T-helper 2 cell (primary cell): Measurements from ENCODE around the gene C1QTNF8.

ENCODE experiments used
- DNase-seq, 5 experiments: peaks; one replicate each; pipeline versions ENCODE4 v3.0.0 to v3.0.0-alpha.2; 2012 to 2022

Gene C1QTNF8

DNA sequence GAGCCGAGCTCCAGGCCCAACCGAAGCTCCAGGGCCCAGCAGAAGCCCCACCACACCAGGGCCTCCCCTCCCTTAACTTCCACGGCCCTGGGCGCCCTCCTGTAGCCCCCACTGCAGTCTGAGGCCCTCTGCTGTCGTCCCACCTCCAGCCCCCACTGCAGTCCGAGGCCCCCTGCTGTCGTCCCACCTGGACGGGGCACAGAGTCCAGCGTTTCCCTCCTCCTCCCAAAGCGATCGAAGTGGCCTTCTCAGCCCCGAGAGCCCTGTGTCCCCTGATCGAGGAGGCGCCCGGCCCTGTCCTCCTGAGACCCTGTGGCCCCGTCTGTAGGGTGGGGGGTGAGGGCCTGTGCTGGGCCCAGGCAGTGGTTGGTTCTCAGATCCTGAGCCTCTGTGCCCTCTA is 31.1 kb upstream of the C1QTNF8 start:
- no peak for DNase-seq

- no peak for DNase-seq
These were observed 30.5 kb upstream of the C1QTNF8 start for GRCh38 chr16:1126586-1126985.

DNA sequence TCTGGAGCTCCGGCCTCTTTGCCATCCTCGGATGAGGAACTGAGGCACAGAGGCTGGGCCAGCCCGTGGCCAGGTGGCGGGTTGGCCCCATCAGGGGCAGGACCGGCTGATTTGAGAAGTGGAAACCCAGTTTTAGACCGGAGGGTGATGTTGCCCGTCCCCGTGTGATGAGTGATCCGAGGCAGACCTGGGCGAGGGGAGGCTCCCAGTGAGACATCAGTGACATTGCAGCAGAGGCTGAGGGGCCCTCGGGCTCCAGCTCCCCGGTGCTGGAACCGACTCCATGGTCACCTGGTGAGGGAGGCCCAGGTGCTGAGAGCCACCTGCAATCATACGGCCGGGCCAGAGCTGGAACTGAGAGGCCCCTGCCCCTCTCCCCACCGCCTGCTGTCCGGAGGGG is 30.0 kb upstream of the C1QTNF8 start:
- no peak for DNase-seq

- DNase-seq: peak in 2 of 5 experiments; percentile 22 to 28
These were observed 29.4 kb upstream of the C1QTNF8 start for GRCh38 chr16:1125471-1125870.

DNA sequence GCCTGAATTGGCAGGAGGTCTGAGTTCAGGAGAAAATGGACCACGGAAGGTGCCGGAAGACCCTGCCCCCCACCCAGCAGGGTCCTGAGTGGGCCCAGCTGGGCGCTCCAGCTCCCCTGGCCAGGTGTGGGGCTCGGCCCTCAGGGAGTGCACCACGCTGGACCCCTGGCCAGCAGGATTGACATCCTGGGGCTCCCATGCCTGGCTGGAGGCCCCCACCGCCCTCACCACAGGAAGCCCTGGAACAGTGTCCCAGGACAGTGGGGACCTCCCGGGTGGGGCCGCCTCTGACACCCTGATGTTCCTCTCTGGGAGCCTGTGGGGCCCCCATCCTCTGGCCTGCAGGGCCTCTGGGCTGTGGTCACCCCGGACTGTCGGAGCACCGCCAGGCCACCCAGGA is 28.8 kb upstream of the C1QTNF8 start:
- DNase-seq: no peak

- no peak for DNase-seq
These were observed 28.2 kb upstream of the C1QTNF8 start for GRCh38 chr16:1124291-1124690.

DNA sequence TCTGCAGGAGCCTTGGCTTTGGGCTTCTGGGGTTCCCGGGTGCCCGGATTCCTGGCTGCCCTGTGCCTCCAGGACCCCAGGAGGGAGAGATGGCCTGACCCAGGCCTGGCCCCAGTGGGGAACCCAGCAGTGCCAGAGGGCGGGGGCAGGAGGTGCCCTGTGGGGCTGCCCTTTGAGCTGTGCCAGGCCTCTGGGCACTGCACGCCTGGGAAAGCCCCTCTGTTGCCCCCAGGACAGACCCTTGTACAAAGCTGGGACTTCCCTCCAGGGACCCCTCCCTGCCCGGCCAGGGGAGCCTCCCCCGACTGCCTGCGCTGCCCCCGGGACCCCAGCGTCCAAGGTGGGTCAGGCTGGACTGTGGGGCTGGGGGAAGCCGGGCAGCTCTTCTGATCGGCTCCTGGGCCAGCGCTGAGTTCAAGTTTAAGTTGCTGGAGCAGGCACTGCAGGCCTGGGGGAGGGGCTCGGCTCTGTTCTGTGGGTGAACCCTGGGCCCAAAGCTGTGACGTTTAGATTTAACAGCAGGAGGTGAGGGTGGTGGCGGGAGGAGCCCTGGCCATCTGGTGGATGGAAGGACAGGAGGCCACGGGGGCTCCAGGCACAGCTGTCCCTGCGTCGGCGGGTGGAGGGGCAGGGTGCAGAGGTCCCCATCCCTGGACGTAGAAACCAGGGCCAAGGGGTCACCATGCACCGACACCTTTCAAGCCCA is 27.6 kb upstream of the C1QTNF8 start:
- DNase-seq: no peak

DNA sequence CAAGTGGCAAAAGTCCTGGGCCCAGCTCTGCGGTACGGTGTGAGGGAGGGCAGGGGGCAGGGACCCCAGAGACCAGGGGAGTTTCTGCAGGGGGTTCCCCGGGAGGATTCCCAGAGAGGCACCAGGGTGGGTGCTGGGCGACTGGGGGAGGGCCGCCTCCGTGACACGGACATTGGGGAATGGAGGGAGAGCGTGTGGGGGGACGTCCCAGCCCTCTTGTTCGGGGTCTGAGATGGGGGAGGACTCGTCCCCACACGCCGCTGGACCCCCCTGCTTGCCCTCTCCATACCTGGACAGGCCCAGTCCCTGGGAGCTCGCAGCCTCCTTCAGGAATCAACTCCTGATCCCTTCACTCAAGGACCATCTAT is 26.3 kb upstream of the C1QTNF8 start:
- DNase-seq: no peak

- no peak for DNase-seq
These were observed 25.8 kb upstream of the C1QTNF8 start for GRCh38 chr16:1121601-1122397.

GRCh38 chr16:1121009-1121408 is 25.0 kb upstream of the C1QTNF8 start:
- no peak for DNase-seq

- DNase-seq: no peak
These were observed 24.5 kb upstream of the C1QTNF8 start for GRCh38 chr16:1120577-1120941.

DNA sequence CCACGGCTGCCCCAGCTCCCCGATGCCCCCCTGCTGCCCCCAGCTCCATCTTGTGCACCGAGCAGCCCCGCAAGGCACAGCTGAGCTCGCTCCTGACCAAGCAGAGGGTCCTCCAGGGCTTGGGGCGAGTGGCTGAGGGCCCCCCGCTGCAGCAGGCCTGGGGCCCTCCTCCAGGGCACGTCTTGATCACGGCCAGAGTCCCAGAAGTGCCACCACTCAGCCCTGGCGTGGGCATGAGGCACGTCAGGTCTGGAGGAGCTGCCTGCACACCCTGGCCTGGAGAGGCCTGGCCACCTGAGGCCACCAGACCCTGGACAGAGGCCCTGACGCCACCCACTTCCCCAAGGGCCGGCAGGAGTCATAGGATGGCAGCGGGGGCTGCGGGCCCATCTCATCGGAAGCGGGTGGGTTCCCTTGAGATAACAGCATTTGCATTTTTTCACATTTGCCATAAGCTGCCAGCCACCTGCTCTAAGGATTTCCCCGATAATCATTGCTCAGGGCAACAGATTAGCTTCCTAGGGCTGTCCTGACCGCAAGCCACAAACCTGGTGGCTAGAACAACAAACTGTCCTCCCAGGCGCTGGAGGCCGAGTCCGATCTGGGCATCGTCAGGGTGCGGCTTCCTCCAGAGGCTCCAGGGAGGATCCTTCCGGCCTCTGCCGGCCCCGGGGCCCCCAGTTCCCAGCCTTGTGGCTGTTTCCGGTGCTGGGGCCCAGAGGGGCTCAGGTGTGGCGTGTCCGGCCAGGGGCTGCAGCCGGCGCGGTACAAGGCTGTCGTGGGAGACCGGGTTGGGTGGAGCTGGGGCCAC is 23.9 kb upstream of the C1QTNF8 start:
- DNase-seq: no peak

DNA sequence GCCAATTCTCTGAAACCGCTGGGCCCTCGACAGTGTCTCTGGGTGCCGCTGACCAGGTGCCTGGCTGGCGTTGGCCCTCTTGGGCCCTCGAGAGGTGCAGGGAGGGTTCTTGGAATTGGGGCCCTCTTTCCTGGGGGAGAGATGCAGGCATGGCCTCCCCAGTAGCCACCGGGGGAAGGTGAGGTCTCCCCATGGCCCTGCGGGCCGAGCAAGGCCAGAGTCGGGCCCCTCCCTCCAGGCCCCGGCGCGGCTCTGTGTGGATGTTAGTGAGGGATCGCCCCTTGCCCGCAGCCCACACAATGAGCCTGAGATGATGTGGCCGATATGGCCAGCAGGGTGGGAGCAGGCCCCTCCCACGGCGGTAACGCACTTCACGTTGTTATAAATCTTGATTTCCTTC is 23.1 kb upstream of the C1QTNF8 start:
- no peak for DNase-seq

GRCh38 chr16:1117926-1118325 is 21.9 kb upstream of the C1QTNF8 start:
- DNase-seq: no peak

GRCh38 chr16:1117176-1117900 is 21.3 kb upstream of the C1QTNF8 start:
- DNase-seq: no peak

- DNase-seq: no peak
These were observed 20.6 kb upstream of the C1QTNF8 start for GRCh38 chr16:1116693-1117077.

GRCh38 chr16:1113889-1114526 is 18.0 kb upstream of the C1QTNF8 start:
- DNase-seq: no peak

- no peak for DNase-seq
These were observed 17.4 kb upstream of the C1QTNF8 start for GRCh38 chr16:1113489-1113888.

GRCh38 chr16:1112506-1113184 is 16.6 kb upstream of the C1QTNF8 start:
- DNase-seq: no peak

DNA sequence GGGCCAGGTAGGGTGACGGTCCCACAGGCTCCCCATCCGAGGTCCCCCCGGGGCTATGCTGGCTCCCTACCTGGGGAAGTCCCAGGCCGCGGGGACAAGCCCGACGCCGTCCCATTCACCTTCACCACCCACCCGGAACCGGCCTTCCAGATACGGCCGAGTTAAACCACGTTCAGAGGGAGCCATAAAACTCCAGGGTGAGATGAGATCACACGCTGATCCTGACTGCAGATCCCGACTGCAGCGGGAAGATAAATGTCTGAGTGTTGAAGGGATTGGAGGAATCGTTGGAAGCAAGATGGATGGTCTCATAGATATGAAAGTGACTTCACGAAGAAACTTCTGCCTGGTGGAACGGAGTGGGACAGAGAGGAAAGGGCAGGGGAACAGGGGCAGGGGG is 13.6 kb upstream of the C1QTNF8 start:
- no peak for DNase-seq

- DNase-seq: no peak
These were observed 12.5 kb upstream of the C1QTNF8 start for GRCh38 chr16:1108299-1109252.
